ENCODE results near the gene FASTK.
A peak's percentile ranks its signal among the peaks of the same experiment; 100 is the strongest.

The FASTK gene

DNA sequence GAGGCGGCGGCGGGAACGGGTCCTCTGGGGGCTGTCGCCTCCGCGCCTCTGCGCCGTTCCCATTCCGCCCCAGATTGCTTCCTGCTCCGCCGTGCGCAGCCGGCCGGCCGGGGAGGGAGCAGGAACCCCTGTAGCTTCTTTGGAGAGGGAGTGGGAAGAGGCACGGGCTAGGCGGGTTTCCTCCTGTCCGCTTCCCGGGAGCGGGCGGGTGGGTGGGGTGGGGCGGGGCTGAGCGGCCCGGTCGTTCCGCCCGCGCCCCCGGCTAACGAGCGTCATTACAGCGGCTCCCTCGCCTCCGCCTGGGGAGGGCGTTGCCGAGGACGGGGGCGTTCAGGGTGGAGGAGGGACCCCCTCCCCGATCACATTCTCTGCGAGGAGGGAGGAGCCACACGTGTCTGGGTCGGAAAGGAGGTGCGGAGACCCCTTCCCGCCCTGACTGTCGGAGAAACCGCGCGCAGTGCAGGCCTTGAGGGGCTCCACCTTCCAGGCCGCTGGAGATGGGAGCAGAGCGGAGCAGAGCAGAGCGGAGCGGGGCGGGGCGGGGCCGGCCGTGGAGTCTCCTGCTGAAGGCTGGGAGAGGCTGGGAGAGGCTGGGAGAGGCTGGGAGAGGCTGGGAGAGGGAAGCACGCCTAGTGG is 45.4 kb upstream of the FASTK start:
- TF ChIP-seq, protein P1, sequence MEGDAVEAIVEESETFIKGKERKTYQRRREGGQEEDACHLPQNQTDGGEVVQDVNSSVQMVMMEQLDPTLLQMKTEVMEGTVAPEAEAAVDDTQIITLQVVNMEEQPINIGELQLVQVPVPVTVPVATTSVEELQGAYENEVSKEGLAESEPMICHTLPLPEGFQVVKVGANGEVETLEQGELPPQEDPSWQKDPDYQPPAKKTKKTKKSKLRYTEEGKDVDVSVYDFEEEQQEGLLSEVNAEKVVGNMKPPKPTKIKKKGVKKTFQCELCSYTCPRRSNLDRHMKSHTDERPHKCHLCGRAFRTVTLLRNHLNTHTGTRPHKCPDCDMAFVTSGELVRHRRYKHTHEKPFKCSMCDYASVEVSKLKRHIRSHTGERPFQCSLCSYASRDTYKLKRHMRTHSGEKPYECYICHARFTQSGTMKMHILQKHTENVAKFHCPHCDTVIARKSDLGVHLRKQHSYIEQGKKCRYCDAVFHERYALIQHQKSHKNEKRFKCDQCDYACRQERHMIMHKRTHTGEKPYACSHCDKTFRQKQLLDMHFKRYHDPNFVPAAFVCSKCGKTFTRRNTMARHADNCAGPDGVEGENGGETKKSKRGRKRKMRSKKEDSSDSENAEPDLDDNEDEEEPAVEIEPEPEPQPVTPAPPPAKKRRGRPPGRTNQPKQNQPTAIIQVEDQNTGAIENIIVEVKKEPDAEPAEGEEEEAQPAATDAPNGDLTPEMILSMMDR (IDR thresholded peaks at IDR 0.05): no peak

DNA sequence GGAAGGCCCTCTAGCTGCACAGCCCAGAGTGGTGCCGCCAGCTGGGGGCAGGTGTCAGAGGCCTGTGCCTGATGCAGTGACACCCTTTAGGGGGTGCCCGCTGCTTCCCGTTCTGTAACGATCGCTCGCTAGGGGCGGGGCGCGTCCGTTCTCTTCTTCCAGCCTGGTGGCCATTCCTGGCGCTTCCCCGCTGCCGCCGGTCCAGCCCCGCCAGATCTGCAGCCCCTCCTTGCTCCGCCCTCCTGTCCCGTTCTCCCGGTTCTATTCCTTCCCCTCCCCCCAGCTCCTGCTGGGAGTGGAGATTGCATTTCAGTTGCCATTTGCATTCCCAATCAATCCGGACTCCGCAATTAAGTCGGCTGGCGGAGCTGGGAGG is 44.8 kb upstream of the FASTK start:
- TF ChIP-seq, protein P1 (IDR thresholded peaks at IDR 0.05): no peak

DNA sequence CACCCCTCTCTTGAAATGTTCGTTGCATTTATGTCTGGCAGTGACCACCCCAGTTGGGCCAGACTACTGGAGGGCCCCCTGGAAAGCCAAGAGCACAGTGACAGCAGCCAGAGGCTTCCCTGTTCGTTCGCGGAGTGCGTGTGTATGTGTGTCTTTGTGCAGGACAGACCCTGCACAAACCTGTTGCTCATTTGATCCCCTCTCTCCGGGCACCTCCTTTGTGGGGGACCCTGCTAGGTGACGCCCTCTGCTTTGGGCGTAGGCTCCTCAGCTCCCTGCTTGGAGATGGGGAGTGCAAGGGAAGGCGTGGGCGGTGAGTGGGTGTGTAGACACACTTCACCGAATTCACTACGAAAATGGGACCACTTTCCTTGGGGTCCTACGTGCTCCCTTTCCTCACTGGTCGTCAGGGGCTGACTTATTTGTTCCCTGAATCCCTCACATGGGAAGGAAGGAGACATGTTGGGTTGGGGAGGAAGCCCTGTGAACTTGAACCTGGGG is 44.3 kb upstream of the FASTK start:
- TF ChIP-seq, protein P1 (IDR thresholded peaks at IDR 0.05): no peak

DNA sequence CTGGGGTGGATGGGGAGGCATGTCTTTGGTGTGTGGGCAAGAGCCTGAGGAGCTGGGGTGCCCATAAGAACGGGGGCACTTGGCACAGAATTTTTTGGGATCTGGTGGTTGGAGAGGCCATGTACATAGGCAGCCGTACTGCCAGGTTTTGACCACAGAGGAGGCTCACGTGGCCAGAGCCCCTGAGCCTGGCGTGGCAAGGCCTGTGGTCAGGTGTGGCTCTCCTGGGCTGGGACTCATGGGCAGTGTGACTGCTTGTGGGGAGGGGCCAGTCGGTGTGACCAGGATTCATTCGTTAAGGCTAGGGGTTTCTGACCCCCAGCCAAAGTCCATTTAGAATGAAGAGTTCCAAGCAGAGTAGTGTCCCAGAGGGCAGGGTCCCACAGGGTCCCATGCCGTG is 43.9 kb upstream of the FASTK start:
- TF ChIP-seq, protein P1 (IDR thresholded peaks at IDR 0.05): no peak

DNA sequence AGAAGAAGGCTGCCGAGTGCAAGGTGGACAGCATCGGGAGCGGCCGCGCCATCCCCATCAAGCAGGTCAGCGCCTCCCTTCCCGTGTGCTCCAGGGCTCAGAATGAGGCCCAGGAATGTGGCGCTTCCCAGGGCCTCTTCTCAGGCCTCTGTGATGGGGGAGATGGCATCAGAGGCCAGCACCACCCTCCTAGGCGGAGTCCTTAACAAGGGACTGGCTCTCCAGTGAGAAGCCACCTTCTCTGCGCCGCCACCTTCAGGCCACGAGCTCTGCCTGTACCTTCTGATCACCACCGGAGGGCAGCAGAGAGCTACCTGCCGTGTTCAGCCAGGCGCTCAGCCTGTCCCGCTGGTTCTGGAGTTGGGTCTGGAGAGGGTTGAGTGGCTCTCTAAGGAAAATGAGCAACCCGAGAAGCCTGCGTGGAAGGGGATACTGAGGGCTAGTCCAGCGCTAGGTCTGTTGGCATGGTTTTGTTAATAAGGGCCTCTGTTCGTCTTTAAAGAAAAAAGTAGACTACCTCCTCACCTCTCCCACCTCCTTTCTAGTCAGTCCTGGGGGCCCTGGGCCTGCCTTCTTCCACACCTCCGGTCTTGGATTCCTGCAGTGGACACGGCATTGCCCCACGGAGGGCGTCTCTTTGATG is 43.3 kb upstream of the FASTK start:
- TF ChIP-seq, protein P1 (IDR thresholded peaks at IDR 0.05): peak; percentile 98

DNA sequence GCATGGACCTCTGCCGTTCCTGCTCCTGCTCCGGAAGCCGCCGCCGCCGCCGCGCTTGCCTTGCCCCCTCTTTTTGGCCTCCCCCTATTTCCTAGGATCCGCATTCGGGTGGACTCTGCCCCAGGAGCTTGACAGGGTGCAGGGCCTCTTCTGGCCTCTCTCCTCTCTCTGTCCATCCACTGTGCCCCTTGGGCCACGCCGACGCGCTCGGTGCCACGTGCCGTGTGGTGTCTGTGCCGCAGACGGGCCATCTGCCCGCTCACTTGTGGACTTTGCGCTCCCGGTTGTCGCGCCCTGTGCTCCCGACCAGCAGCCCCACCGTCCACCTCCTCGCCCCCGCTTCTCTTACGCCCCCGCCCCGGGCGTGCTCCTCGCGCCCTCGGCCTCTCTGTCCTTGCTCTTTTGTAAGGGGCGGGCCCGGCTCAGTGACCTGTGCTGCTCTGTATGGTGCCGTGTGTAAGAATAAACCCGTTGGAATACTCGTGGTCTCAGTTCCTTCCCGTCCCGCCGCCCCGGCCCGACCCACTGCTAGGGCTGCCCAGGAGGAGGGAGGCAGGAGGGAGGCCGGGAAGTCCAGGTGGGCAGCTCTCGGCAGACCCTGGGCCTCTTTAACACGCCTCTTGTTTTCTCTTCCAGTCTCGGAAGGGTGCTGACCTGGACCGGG is 42.7 kb upstream of the FASTK start:
- TF ChIP-seq, protein P1 (IDR thresholded peaks at IDR 0.05): no peak

DNA sequence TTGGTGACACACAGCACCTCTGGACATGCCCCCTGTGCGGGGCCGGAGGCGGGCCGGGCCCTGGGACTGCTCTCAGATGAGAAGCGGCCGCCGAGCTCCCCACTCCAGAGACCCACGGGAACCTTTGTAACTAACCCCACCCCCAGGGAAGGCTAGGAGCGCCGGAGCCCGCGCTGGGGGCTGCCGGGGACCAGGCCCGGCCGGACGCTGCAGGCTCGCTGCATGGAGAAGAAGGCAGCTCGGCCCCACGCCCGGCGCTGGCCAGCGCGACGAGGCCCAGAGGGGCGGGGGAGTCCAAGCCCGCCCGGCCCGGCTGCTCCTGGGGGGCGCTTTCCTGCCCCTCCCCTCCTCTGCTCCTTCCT is 42.2 kb upstream of the FASTK start:
- TF ChIP-seq, protein P1 (IDR thresholded peaks at IDR 0.05): no peak
